Lung (tissue), 12 donors: ENCODE results near the gene THSD8. TPM values are rescaled to one million over a fixed set of nuclear protein-coding genes. Genes with fewer than 3 reads are reported as not detected.

Source experiments
- ATAC-seq: fragments of 200-7000 bp; cut with Tn5 transposase; one replicate; pipeline ENCODE4 v1.9.1; 2020; ENCODE audit warnings: moderate number of reproducible peaks; ENCODE audit not compliant: insufficient read depth, low FRiP score
- DNase-seq, 3 donors: peaks; one replicate each; pipeline ENCODE4 v3.0.0-alpha.2; 2013 to 2017
- H3K27ac ChIP-seq, 2 donors: one replicate each; pipeline ENCODE4 v1.5.1; 2013; ENCODE audit warnings: mild to moderate bottlenecking in 2 of 2, moderate library complexity in 2 of 2, control low read depth in 1 of 2, inconsistent platforms in 1 of 2, low read depth in 1 of 2, low read length in 1 of 2
- H3K27me3 ChIP-seq, 3 donors: one replicate each; pipeline ENCODE4 v1.5.1; 2013; ENCODE audit warnings: low read length in 2 of 3; ENCODE audit not compliant: control insufficient read depth in 3 of 3, insufficient read depth in 3 of 3
- H3K36me3 ChIP-seq, 4 donors: one replicate each; pipeline ENCODE4 v1.5.1; 2013; ENCODE audit warnings: low read length in 4 of 4, mild to moderate bottlenecking in 1 of 4, moderate library complexity in 1 of 4; ENCODE audit not compliant: control insufficient read depth in 4 of 4, insufficient read depth in 4 of 4
- H3K4me1 ChIP-seq, 5 donors: one replicate each; pipeline ENCODE4 v1.5.1; 2013; ENCODE audit warnings: low read length in 5 of 5, mild to moderate bottlenecking in 2 of 5, moderate library complexity in 1 of 5; ENCODE audit not compliant: control insufficient read depth in 5 of 5, insufficient read depth in 5 of 5
- H3K4me3 ChIP-seq: one replicate; pipeline ENCODE4 v1.5.1; 2013; ENCODE audit warnings: mild to moderate bottlenecking, control low read depth, moderate library complexity
- H3K9ac ChIP-seq, 2 donors: one replicate each; pipeline ENCODE4 v1.5.1; 2013; ENCODE audit warnings: low read length in 2 of 2, control low read depth in 1 of 2; ENCODE audit not compliant: insufficient read depth in 1 of 2
- H3K9me3 ChIP-seq, 4 donors: one replicate each; pipeline ENCODE4 v1.5.1; 2013; ENCODE audit warnings: low read length in 3 of 4, mild to moderate bottlenecking in 1 of 4, moderate library complexity in 1 of 4; ENCODE audit not compliant: control insufficient read depth in 4 of 4, insufficient read depth in 3 of 4
- CTCF ChIP-seq: IDR thresholded peaks from 2 replicates; pipeline ENCODE4 v1.5.1; 2012; ENCODE audit warnings: mild to moderate bottlenecking; ENCODE audit errors: control extremely low read depth, extremely low read depth
- WGBS, 2 donors: extraction: QIAGEN DNeasy Blood & Tissue Kit; methylation state at CpG; one replicate each; pipeline ENCODE4 v1.1.7; 2013; 5-methylcytosine and 5-hydroxymethylcytosine counted together
- polyA plus RNA-seq, 2 donors: library from polyadenylated mRNA; stranded (reverse); fragments of 200-250 nt; gene quantifications; one replicate each; pipeline ENCODE4 v1.2.1, GENCODE V29; 2013
- total RNA-seq, 2 donors: library from RNA; depleted of rRNA in 1 of 2; stranded (reverse); fragments of >200 nt in 1 of 2; gene quantifications; one replicate each; pipeline ENCODE4 v1.2.1, GENCODE V29; 2014 to 2021
- donor health status: control.
- donor health status: control.
- donor health status: Bipolar disorder and iron deficiency.
- donor health status: healthy.
- donor health status: DM: yes; HTN: yes; CAD: no.

Gene THSD8
- total and polyA plus RNA-seq, 4 donors, result 0.10 to 6.2 (median 2.0) TPM

- no peak for ATAC-seq
- WGBS, 2 donors, result 8 to 21% methylated on average over 38 of the region's 38 CpGs
- peaks cover 0 to 10% (median 9%) of the 10 kb centered on the region in 4 donors for H3K36me3 ChIP-seq
- H3K9ac ChIP-seq, result peak overlapping the region; percentile 67 to 85
- H3K27me3 ChIP-seq, result no peaks in the 10 kb centered on the region
- H3K27ac ChIP-seq, result peak overlapping the region; percentile 58 to 83
- peak overlapping the region; percentile 67 for H3K4me3 ChIP-seq
- TF ChIP-seq CTCF, result no peak
- H3K4me1 ChIP-seq, result peaks cover 2 to 24% (median 4%) of the 10 kb centered on the region in 5 donors
- H3K9me3 ChIP-seq, result no peaks in the 10 kb centered on the region
- no peak for DNase-seq
Measured at GRCh38 chr19:12800923-12801465, 875 bp upstream of the THSD8 start.

- 43 to 49% methylated on average over 22 of the region's 22 CpGs for WGBS, 2 donors
- H3K9ac ChIP-seq, result peak overlapping the region in 1 of 2 donors; percentile 62
- no peak for ATAC-seq
- TF ChIP-seq CTCF, result no peak
- H3K27me3 ChIP-seq, result no peaks in the 10 kb centered on the region
- peaks cover 0 to 10% (median 7%) of the 10 kb centered on the region in 4 donors for H3K36me3 ChIP-seq
- no peaks in the 10 kb centered on the region for H3K9me3 ChIP-seq
- H3K27ac ChIP-seq, result no peak overlapping the region
- DNase-seq, result peak in 1 of 3 donors; percentile 29
- peaks cover 3 to 30% (median 10%) of the 10 kb centered on the region in 5 donors for H3K4me1 ChIP-seq
- no peak overlapping the region for H3K4me3 ChIP-seq
Measured at GRCh38 chr19:12802267-12803106, 618 bp downstream of the THSD8 start.

GRCh38 chr19:12804051-12804450, 2.2 kb downstream of the THSD8 start:
- Histone ChIP-seq H3K9me3 (no peaks in the 10 kb centered on the region), H3K27me3 (no peaks in the 10 kb centered on the region), H3K36me3 (peaks cover 0 to 17% (median 7%) of the 10 kb centered on the region in 4 donors), H3K27ac (no peak overlapping the region), H3K9ac (no peak overlapping the region), H3K4me3 (no peak overlapping the region), H3K4me1 (peaks cover 3 to 30% (median 10%) of the 10 kb centered on the region in 5 donors)
- no peak for DNase-seq
- WGBS, 2 donors, result 93 to 95% methylated on average over 26 of the region's 26 CpGs
- no peak for ATAC-seq
- no peak for TF ChIP-seq CTCF
